ENCODE measurements around the gene EIF2AK3. TPM values are rescaled to one million over a fixed set of nuclear protein-coding genes. Genes with fewer than 3 reads are reported as not detected.
"Not testable (repeated sequence)": the region's sequence is repeated elsewhere in the genome, so short reads cannot be mapped to it uniquely, and the experiment has no call there.

EIF2AK3 gene
- total and polyA plus RNA-seq, 9 donors, result 6.2 to 19.8 (median 18.0) TPM

DNA sequence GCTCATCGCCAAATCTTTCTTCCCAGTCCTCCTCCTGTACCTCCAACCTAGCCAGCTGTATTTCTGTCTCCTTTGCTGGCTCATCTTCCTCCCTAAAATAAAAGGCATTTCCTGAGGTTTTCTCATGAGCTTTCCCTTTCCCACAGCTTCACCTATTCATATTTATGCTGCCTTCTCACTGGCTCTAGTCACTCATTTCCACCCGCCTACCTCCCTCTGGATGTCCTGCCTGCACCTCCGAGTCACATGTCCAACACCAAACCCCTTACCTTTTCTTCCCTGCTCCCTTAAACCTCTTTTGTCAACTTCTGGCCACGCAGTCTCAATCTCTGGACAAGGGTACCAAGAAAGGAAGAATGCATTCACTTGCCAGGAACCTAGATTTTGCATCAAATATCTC is 2.8 kb downstream of the EIF2AK3 start:
- Histone ChIP-seq H3K4me1 (ENCODE audit: insufficient read depth) (peaks cover 9% of the 10 kb centered on the region), H3K9me3 (no peaks in the 10 kb centered on the region), H3K36me3 (no peaks in the 10 kb centered on the region), H3K4me3 (no peak overlapping the region), H3K27me3 (no peaks in the 10 kb centered on the region), H3K27ac (no peak overlapping the region)
- WGBS, 3 donors, result 86 to 91% (median 89%) methylated on average over 4 of the region's 4 CpGs
- no peak for DNase-seq
- no peak for TF ChIP-seq EP300 (IDR thresholded peaks at IDR 0.05)
- TF ChIP-seq POLR2A (IDR thresholded peaks at IDR 0.05), result no peak
- no peak for TF ChIP-seq CTCF (IDR thresholded peaks at IDR 0.05)
- intact Hi-C loops (cut with DNase I), result no loop called here

- intact Hi-C loops (cut with DNase I); H3K4me1 ChIP-seq (ENCODE audit: insufficient read depth); H3K27me3 ChIP-seq; DNase-seq; H3K36me3 ChIP-seq; H3K27ac ChIP-seq; H3K9me3 ChIP-seq; H3K4me3 ChIP-seq: not testable (repeated sequence)
- WGBS, 3 donors, result 94 to 96% (median 94%) methylated on average over 11 of the region's 11 CpGs
These were observed 3.3 kb downstream of the EIF2AK3 start for GRCh38 chr2:88623831-88624465.

DNA sequence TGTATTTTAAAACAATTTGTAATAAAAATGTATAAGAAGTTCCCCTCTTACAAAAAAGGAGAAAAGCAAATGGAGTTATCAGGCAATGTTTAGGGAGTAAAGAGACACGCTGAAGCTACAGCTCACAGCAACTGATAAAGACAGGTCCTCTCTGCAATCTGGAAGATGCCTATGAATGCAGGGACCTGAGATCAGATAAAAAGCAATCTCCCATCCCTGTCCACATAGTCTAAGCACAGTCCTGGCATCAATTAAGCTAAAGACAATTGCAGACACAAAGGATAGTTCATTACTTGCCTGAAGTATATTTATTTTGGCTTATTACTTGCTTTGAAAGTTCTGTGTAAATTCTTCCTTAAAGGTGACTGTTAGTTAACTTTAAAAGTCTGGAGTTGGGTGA is 5.0 kb downstream of the EIF2AK3 start:
- no peak for TF ChIP-seq POLR2A (IDR thresholded peaks at IDR 0.05)
- no peak for TF ChIP-seq CTCF (IDR thresholded peaks at IDR 0.05)
- no peak for TF ChIP-seq EP300 (IDR thresholded peaks at IDR 0.05)
- H3K9me3 ChIP-seq, result no peaks in the 10 kb centered on the region
- H3K27me3 ChIP-seq, result no peaks in the 10 kb centered on the region
- H3K4me3 ChIP-seq, result no peak overlapping the region
- no peak for DNase-seq
- H3K36me3 ChIP-seq, result no peaks in the 10 kb centered on the region
- WGBS, 3 donors, result 55 to 68% (median 64%) methylated on average over 1 of the region's 1 CpG
- peaks cover 6% of the 10 kb centered on the region for H3K4me1 ChIP-seq (ENCODE audit: insufficient read depth)
- H3K27ac ChIP-seq, result no peak overlapping the region
- intact Hi-C loops (cut with DNase I), result no loop called here

- 92 to 95% (median 95%) methylated on average over 3 of the region's 3 CpGs for WGBS, 3 donors
- intact Hi-C loops (cut with DNase I), result no loop called here
- no peak overlapping the region for H3K4me3 ChIP-seq
- TF ChIP-seq CTCF (IDR thresholded peaks at IDR 0.05), result no peak
- TF ChIP-seq EP300 (IDR thresholded peaks at IDR 0.05), result no peak
- no peak for TF ChIP-seq POLR2A (IDR thresholded peaks at IDR 0.05)
- DNase-seq, result no peak
- no peaks in the 10 kb centered on the region for H3K27me3 ChIP-seq
- H3K9me3 ChIP-seq, result no peaks in the 10 kb centered on the region
- H3K36me3 ChIP-seq, result no peaks in the 10 kb centered on the region
- H3K4me1 ChIP-seq (ENCODE audit: insufficient read depth), result peaks cover 6% of the 10 kb centered on the region
- H3K27ac ChIP-seq, result no peak overlapping the region
These were observed 5.8 kb downstream of the EIF2AK3 start for GRCh38 chr2:88621432-88621831.

DNA sequence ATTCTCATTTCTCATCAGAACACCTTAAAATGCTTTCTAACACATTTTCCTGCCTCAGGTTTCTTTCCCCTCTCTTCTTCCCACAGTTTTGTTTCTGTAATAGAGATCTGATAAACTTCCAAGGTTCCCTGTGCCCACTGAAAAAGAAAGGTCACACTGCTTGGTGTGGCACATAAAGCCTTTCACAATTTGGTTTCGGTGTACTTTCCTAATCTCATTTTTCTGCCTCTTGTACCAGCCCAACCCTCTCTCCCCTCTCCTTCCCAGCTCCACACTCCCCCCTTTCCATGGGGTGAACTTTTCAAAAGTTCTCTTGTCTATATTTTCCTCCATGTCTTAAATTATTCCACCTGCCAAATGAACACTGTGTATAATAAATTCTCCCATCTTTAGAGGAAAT is 7.2 kb downstream of the EIF2AK3 start:
- Histone ChIP-seq H3K27ac (no peak overlapping the region), H3K27me3 (no peaks in the 10 kb centered on the region), H3K36me3 (no peaks in the 10 kb centered on the region), H3K9me3 (no peaks in the 10 kb centered on the region), H3K4me1 (ENCODE audit: insufficient read depth) (no peaks in the 10 kb centered on the region), H3K4me3 (no peak overlapping the region)
- intact Hi-C loops (cut with DNase I), result no loop called here
- TF ChIP-seq POLR2A (IDR thresholded peaks at IDR 0.05) (no peak), CTCF (IDR thresholded peaks at IDR 0.05) (no peak), EP300 (IDR thresholded peaks at IDR 0.05) (no peak)
- no peak for DNase-seq
- 86 to 93% (median 91%) methylated on average over 1 of the region's 1 CpG for WGBS, 3 donors

All from ovary (tissue), 9 donors.